Ecto neural progenitor cell (in vitro differentiated cells): ENCODE measurements around the gene SPON1.

Experiments used
- DNase-seq: peaks from one replicate; pipeline ENCODE4 v3.0.0-alpha.2; 2018; ENCODE audit warnings: low spot score

SPON1 gene

GRCh38 chr11:14190992-14191778 is 228.7 kb downstream of the SPON1 start:
- no peak for DNase-seq

DNA sequence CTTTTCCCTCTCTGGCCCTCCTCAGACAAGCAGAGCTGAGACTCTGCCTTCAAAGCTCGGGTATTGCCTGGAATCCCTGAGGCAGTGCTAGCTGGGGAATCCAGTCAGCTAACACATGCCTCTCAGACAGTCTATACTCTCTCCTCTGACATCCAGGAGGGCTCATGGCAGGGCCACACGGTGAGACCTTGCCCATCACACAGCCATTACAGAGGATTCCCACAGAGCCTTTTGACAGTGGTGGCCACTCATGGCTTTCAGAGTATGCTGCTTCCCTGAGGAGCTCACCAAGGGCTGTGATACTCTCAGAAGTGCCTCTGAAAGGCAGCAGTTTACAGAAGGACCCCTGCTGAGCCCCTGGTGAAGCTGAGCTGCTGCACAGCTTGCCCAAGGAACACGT is 231.1 kb downstream of the SPON1 start:
- no peak for DNase-seq

DNA sequence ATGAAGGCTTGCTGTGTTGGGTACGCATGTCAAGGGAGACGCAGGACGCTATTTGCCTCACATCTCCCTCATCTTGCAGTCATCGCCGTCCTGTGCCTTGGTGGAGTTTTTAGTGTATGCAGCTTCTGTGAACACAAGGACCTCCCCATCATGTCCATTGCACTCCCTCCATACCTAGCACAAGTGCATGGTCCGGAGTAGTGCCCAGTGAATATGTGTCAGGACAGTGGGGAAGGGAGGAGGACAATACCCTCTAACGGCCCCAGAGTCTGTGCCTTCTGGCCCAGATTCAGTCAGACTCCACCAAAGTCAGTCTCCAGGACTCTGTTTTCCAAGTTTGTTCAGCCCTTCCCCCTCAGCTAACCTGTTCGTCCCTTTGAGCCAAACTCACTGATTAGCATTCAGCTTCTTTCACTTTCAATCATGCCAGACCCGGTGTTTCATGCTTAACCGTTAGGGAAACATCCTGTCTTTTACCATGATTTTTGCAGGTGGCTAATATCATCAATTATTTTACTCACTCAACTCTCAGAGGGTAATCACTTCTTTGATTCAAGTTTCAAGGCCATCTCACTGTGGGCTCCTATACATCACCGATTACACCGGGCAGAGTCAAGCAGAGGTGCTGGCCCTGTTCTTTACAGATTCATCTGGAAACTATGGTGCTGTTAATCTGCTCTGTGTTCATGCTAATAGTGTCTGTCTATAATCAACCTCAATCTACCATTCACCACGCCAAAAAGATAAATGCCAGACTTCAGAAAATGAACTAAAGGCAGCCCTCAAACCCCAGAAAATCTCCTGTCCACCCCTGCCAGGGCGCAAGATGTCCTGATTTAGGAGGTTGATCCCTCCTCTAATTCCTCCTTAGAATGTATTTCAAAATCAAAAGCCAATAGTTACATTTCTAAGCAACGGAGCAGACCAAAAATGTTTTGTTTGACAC is 240.0 kb downstream of the SPON1 start:
- DNase-seq = no peak

- no peak for DNase-seq
These were observed 240.8 kb downstream of the SPON1 start for GRCh38 chr11:14203321-14203720.

- no peak for DNase-seq
These were observed 250.5 kb downstream of the SPON1 start for GRCh38 chr11:14212986-14213385.

- DNase-seq = no peak
These were observed 256.2 kb downstream of the SPON1 start for GRCh38 chr11:14218728-14219127.

DNA sequence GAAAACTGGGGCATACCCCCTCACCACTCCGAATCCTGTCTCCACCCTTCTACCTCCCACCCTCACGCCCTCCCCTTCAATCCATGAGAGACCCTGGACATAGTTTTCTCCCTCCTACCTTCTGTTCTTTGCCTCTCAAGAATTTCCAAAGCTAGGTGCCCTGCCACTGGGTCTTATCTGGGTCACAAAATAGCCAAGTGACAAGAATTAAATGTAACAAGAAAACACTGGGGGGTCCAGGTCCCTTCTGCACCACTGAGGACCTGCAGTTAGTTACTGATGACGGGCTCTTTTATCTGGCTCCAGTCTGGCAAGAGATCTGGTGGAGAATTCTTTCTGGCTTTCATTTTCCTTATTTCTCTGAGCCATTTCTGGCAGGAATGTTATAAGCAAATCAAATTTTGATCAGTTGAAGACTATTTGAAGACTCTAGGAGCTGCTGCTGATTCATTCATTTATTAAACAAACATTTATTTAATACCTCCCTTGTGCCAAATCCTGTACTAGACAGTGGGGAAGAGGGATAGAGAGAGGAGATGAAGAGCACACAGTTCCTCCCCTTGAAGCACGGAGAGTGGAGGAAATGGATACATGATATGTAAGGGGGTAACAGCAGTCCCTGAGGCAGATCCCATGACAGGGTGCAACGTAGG is 261.2 kb downstream of the SPON1 start:
- no peak for DNase-seq

DNA sequence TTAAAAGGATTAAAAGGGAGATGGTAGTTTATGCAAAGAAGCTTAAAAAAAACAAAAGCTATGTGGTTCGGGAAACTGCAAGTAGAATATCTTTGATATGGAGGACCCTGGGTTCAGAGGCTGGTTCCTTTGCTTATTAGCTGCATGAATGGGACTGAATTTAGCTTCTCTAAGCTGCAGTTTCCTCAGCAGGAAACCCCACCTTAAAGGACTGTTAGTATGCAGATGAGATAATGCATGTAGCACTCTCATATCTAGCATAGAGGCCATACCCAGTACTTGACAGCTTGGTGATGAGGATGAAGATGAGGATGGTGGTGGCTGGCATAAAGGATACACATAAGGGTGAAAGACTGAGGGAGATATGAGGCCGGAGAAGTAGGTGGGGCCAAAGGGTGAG is 261.9 kb downstream of the SPON1 start:
- DNase-seq = no peak

DNA sequence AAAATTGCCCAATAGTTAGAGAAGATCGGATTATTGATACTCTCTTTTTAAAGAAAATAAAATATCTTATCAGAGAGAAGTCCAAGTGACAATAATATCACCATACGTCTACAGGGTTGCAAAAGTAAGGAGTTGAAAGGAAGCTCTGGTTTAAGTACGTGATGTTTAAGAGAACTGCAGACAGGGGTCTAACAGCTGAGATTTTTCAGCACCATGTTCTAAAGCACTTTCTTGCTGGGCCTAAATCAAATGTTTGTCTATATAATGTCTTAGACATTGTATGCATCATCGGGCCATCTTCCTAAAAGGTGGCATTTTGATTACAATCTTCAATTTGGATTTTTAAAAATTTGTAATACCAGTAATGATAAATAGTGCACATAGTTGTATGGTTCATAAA is 263.1 kb downstream of the SPON1 start:
- no peak for DNase-seq

DNA sequence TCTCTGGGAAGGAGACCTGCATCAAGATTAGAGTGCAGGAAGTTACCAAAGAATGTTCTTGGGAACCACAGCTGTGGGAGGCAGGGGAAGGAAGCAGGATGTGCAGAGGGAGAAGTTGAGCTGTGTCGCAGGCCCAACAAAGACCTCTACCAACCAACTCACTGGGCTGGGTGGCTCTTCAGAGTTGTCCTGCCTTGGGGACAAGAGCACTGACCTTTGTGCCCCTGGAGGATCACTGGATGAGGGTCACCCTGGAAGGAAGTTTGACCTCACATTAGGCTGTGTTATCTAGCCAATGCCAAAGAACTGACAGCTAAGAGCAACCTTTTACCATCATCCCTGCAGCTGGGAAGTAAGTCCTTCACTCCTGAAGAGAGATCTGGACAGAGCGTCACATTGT is 265.8 kb downstream of the SPON1 start:
- DNase-seq = no peak

GRCh38 chr11:14229472-14229871 is 266.9 kb downstream of the SPON1 start:
- no peak for DNase-seq

GRCh38 chr11:14230407-14230806 is 267.9 kb downstream of the SPON1 start:
- DNase-seq = no peak

GRCh38 chr11:14232652-14233051 is 270.1 kb downstream of the SPON1 start:
- no peak for DNase-seq

- no peak for DNase-seq
These were observed 271.9 kb downstream of the SPON1 start for GRCh38 chr11:14234446-14234845.

GRCh38 chr11:14235701-14236100 is 273.2 kb downstream of the SPON1 start:
- DNase-seq = no peak

GRCh38 chr11:14237444-14237961 is 275.0 kb downstream of the SPON1 start:
- no peak for DNase-seq

- no peak for DNase-seq
These were observed 277.7 kb downstream of the SPON1 start for GRCh38 chr11:14240221-14240620.

DNA sequence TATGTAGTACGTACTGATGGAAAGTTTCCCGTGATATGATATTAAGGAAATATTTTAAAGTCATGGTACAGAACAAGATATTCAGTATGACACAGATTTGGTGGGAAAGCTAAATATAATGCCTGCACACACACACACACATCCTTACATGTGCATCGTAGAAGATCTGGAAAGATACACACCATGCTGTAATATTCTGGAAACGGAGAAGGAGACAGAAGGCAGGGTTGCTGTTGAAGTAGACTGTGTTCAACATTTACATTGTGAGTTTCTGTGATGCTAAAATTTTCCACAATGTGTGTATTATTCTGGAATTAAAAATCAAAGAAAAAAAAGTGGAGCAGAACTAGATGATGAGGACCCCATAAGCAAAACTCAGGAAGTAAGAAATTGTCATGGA is 278.4 kb downstream of the SPON1 start:
- DNase-seq = no peak

GRCh38 chr11:14242187-14242586 is 279.7 kb downstream of the SPON1 start:
- DNase-seq = no peak

GRCh38 chr11:14242733-14243132 is 280.2 kb downstream of the SPON1 start:
- no peak for DNase-seq

DNA sequence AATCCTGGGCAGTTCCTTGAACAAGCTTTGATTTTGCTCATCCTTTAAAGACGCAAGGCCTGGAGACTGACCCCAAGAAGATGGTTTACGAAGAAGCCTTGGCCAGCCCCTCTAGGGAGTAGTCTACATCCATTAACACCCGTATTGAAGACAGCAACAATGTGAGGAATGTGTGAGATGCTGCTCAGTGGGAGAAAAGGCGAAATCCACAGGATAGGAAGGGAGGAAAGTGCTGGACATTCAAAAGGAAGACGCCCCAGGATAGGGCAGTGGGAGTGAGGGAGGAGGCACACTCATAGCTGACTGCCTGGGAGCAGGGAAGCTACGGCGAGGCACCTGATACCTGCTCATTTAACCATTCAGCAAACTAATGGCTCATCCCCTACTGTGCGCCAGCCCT is 282.4 kb downstream of the SPON1 start:
- no peak for DNase-seq

DNA sequence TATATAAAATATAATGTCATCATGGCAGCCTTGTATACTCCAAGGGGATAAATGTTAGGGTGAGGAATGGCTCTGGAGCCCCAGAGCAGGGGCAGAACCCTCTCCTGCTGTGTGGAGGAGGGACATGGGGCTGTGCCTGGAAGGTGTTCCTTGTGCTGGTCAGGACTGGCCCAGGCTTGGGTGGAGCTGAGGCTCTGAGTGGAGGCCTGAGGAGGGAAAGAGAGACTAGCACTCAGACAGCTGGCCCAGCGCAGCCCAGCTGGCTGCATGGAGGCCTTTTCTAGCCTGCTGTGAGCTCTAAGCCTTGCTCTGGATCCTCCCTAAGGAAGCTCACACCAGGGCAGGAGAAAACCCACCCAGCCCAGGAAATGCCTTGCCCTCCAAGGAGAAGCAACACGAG is 282.9 kb downstream of the SPON1 start:
- DNase-seq = no peak
